HG03066 (cell line): ENCODE measurements around the gene NRXN2.

ENCODE experiments used
- ATAC-seq: cut with Tn5 transposase; IDR thresholded peaks from one replicate; pipeline ENCODE4 v1.9.1; 2021; ENCODE audit warnings: low read depth; ENCODE audit not compliant: unreplicated experiment

NRXN2 gene

GRCh38 chr11:64723907-64724862 is 1.2 kb upstream of the NRXN2 start:
- ATAC-seq: no peak

- no peak for ATAC-seq
Measured at GRCh38 chr11:64722141-64723065, 594 bp downstream of the NRXN2 start.

GRCh38 chr11:64721359-64721699 is 1.7 kb downstream of the NRXN2 start:
- ATAC-seq: no peak

GRCh38 chr11:64720640-64721358 is 2.2 kb downstream of the NRXN2 start:
- ATAC-seq: no peak

GRCh38 chr11:64720167-64720566 is 2.8 kb downstream of the NRXN2 start:
- no peak for ATAC-seq

- ATAC-seq: no peak
Measured at GRCh38 chr11:64719406-64719805, 3.6 kb downstream of the NRXN2 start.

GRCh38 chr11:64718780-64719124 is 4.2 kb downstream of the NRXN2 start:
- ATAC-seq: no peak

GRCh38 chr11:64718084-64718779 is 4.8 kb downstream of the NRXN2 start:
- ATAC-seq: no peak

GRCh38 chr11:64717268-64717578 is 5.8 kb downstream of the NRXN2 start:
- no peak for ATAC-seq

- no peak for ATAC-seq
Measured at GRCh38 chr11:64716473-64717267, 6.3 kb downstream of the NRXN2 start.

- ATAC-seq: no peak
Measured at GRCh38 chr11:64715756-64716472, 7.1 kb downstream of the NRXN2 start.

GRCh38 chr11:64715110-64715509 is 7.9 kb downstream of the NRXN2 start:
- no peak for ATAC-seq

- no peak for ATAC-seq
Measured at GRCh38 chr11:64714666-64715065, 8.3 kb downstream of the NRXN2 start.

- no peak for ATAC-seq
Measured at GRCh38 chr11:64713781-64714363, 9.1 kb downstream of the NRXN2 start.

GRCh38 chr11:64713016-64713707 is 9.8 kb downstream of the NRXN2 start:
- ATAC-seq: no peak

GRCh38 chr11:64712430-64713015 is 10.5 kb downstream of the NRXN2 start:
- ATAC-seq: no peak

GRCh38 chr11:64711956-64712362 is 11.0 kb downstream of the NRXN2 start:
- no peak for ATAC-seq
